NT2/D1 (cell line): Measurements from ENCODE around the gene DELE1.

Experiments
- SUZ12 ChIP-seq: IDR thresholded peaks from 2 replicates; pipeline ENCODE4 v1.6.1; 2011; ENCODE audit not compliant: insufficient read length, insufficient read depth; ENCODE audit errors: extremely low read depth
- YY1 ChIP-seq: IDR thresholded peaks from 2 replicates; pipeline ENCODE4 v1.6.1; 2011; ENCODE audit not compliant: insufficient read length, insufficient read depth

- no peak for TF ChIP-seq SUZ12
- no peak for TF ChIP-seq YY1
These were observed 47.7 kb upstream of the DELE1 start for GRCh38 chr5:141875795-141876627.
